Measurements from ENCODE around the gene PTGS1.

- TF ChIP-seq, protein P1, sequence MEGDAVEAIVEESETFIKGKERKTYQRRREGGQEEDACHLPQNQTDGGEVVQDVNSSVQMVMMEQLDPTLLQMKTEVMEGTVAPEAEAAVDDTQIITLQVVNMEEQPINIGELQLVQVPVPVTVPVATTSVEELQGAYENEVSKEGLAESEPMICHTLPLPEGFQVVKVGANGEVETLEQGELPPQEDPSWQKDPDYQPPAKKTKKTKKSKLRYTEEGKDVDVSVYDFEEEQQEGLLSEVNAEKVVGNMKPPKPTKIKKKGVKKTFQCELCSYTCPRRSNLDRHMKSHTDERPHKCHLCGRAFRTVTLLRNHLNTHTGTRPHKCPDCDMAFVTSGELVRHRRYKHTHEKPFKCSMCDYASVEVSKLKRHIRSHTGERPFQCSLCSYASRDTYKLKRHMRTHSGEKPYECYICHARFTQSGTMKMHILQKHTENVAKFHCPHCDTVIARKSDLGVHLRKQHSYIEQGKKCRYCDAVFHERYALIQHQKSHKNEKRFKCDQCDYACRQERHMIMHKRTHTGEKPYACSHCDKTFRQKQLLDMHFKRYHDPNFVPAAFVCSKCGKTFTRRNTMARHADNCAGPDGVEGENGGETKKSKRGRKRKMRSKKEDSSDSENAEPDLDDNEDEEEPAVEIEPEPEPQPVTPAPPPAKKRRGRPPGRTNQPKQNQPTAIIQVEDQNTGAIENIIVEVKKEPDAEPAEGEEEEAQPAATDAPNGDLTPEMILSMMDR (IDR thresholded peaks at IDR 0.05; ENCODE audit: insufficient read depth, low read depth, low read length) = no peak
- no peak for TF ChIP-seq EZH2 (IDR thresholded peaks at IDR 0.05; ENCODE audit: insufficient read depth, low read length)
Measured at GRCh38 chr9:122370869-122371755, at the start of gene PTGS1.

All from astrocyte (in vitro differentiated cells and primary cell).